Measurements from ENCODE around the gene PSORS1C2. TPM values are rescaled to one million over a fixed set of nuclear protein-coding genes. Genes with fewer than 3 reads are reported as not detected.

The PSORS1C2 gene
- total RNA-seq, 1 experiment from 2014 or later: 0.33 TPM

DNA sequence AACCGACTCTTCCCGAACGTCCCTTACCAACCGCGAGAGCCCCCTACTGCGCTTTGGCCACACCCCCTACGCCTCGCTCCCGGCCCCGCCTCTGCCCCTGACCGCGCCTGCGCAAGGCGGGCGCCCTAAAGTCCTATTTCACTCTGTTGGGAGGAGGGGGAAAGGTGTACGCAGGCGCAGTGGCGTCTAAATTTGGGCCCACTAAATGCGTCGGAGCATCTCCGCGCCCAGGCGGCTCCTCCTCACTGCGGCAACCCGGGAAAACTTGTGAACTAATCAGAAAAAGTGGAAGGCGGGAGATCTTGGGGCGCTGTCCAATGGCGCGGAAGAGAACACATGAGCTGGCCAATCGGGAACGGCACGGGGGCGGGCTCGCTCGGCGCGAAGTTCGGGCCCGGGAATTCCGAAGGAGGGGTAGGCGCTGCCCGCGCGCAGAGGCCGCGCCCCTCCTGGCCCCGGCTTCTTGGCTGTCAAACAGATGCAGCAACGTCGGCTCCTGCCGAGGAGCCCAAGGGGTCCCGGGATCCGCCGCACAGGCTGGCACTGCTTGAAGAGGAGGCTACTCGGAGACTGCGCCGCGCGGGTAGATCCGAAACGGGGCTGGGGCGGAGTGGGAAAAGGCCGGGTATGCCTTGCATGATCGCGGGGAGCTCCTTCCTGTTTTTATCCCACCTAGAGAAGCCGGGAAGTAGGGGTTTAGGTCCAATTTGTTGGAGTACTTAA, 19.4 kb upstream of the PSORS1C2 start, which contains the start of gene TCF19:
TSS of gene TCF19 (plus strand) at position 450 of the 723 bp plus-strand sequence. CDS start 881 bp downstream, outside the sequence.
- Histone ChIP-seq H3K14ac (ENCODE audit: insufficient read depth, low read length) (no peak within 1 kb of the TSS), H4K5ac (ENCODE audit: insufficient read length, low read depth, low read length) (no peak within 1 kb of the TSS), H3T11ph (ENCODE audit: low read length) (no peak within 1 kb of the TSS), H3K9me3 (ENCODE audit: control insufficient read depth, low read depth, low read length) (no peaks in the 10 kb centered on the region), H4K20me1 (ENCODE audit: control insufficient read depth, insufficient read depth, insufficient read length) (no peaks in the 10 kb centered on the region), H3K27ac (ENCODE audit: insufficient read length, low read depth, low read length) (no peak within 1 kb of the TSS), H3K79me2 (ENCODE audit: insufficient read depth, low read length) (no peaks in the 10 kb centered on the region), H2BK15ac (ENCODE audit: low read depth, low read length) (no peak within 1 kb of the TSS), H3K27me3 (ENCODE audit: insufficient read depth, low read length) (no peaks in the 10 kb centered on the region), H3K4ac (ENCODE audit: low read depth, low read length) (no peak within 1 kb of the TSS), H3K18ac (ENCODE audit: insufficient read length, low read depth, low read length) (no peak within 1 kb of the TSS), H4K91ac (ENCODE audit: insufficient read length, low read depth, low read length) (no peak within 1 kb of the TSS), H2AFZ (ENCODE audit: low read length) (no peak within 1 kb of the TSS), H3K4me2 (ENCODE audit: insufficient read depth, insufficient read length, low read length) (peak within 1 kb of the TSS; percentile 93), H2BK12ac (ENCODE audit: insufficient read length, low read depth, low read length) (no peak within 1 kb of the TSS), H2BK120ac (ENCODE audit: low read depth, low read length, poor library complexity, severe bottlenecking) (no peak within 1 kb of the TSS), H3K4me1 (ENCODE audit: insufficient read depth, low read length) (peaks cover 11% of the 10 kb centered on the region; the same call in 1 of the 2 replicates), H3K9ac (ENCODE audit: extremely low read depth, insufficient read length, low read length) (peak within 1 kb of the TSS; percentile 61), H3K23ac (ENCODE audit: insufficient read length, low read depth, low read length) (no peak within 1 kb of the TSS), H2BK20ac (ENCODE audit: low read depth, low read length, poor library complexity, severe bottlenecking) (no peak within 1 kb of the TSS), H3K56ac (ENCODE audit: insufficient read length, low read depth, low read length) (no peak within 1 kb of the TSS), H3K79me1 (ENCODE audit: insufficient read depth, low read depth, low read length, poor library complexity, severe bottlenecking) (no peaks in the 10 kb centered on the region), H2BK5ac (ENCODE audit: insufficient read length, low read length) (no peak within 1 kb of the TSS), H2AK5ac (ENCODE audit: insufficient read length, low read length) (no peak within 1 kb of the TSS), H3K23me2 (ENCODE audit: insufficient read length, low read depth, low read length, poor library complexity, severe bottlenecking) (peaks cover 14% of the 10 kb centered on the region), H4K8ac (replicated peaks; ENCODE audit: insufficient read length, low read depth, low read length) (no peak within 1 kb of the TSS)
- WGBS (ENCODE audit: extremely low coverage, insufficient read length, low lambda C conversion rate): no CpG with 5 or more reads among the region's 65 CpGs
- Mint-ChIP-seq H3K9me3 (no peaks in the 10 kb centered on the region), H3K27me3 (ENCODE audit: low read depth) (peaks cover 2% of the 10 kb centered on the region; the same call in 1 of the 2 replicates), H3K4me3 (peak within 1 kb of the TSS; percentile 92), H3K4me1 (peaks cover 35 to 42% of the 10 kb centered on the region in 2 experiments), H3K36me3 (ENCODE audit: insufficient read depth in 1 of 3, low read depth in 3 of 3) (peaks cover 24 to 59% (median 52%) of the 10 kb centered on the region in 3 experiments; a peak in 6 of 7 replicates), H3K27ac (peak within 1 kb of the TSS; percentile 90 to 97 (median 94); a peak in 6 of 7 replicates)
- DNase-seq: peak; percentile 98
- TF ChIP-seq, protein P1, sequence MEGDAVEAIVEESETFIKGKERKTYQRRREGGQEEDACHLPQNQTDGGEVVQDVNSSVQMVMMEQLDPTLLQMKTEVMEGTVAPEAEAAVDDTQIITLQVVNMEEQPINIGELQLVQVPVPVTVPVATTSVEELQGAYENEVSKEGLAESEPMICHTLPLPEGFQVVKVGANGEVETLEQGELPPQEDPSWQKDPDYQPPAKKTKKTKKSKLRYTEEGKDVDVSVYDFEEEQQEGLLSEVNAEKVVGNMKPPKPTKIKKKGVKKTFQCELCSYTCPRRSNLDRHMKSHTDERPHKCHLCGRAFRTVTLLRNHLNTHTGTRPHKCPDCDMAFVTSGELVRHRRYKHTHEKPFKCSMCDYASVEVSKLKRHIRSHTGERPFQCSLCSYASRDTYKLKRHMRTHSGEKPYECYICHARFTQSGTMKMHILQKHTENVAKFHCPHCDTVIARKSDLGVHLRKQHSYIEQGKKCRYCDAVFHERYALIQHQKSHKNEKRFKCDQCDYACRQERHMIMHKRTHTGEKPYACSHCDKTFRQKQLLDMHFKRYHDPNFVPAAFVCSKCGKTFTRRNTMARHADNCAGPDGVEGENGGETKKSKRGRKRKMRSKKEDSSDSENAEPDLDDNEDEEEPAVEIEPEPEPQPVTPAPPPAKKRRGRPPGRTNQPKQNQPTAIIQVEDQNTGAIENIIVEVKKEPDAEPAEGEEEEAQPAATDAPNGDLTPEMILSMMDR (conservative IDR thresholded peaks at IDR 0.05): no peak
